HG03571 (cell line): ENCODE data around the gene TBL3.
A peak's percentile ranks its signal among the peaks of the same experiment; 100 is the strongest.
"Not testable (repeated sequence)": the region's sequence is repeated elsewhere in the genome, so short reads cannot be mapped to it uniquely, and the experiment has no call there.

Experiments used
- ATAC-seq: cut with Tn5 transposase; IDR thresholded peaks from one replicate; pipeline ENCODE4 v1.9.1; 2021; ENCODE audit not compliant: unreplicated experiment

Gene TBL3

GRCh38 chr16:1971796-1972489 is at the start of gene TBL3:
TSS of gene TBL3 (plus strand) at chr16:1972053. CDS start at chr16:1972165, 112 bp downstream.
- peak; percentile 58 for ATAC-seq

- ATAC-seq, result no peak
Observed at GRCh38 chr16:1922357-1922756, 49.5 kb upstream of the TBL3 start.

- no peak for ATAC-seq
Observed at GRCh38 chr16:1923299-1924034, 48.4 kb upstream of the TBL3 start.

GRCh38 chr16:1924095-1924494 is 47.8 kb upstream of the TBL3 start:
- ATAC-seq, result no peak

GRCh38 chr16:1926271-1926670 is 45.6 kb upstream of the TBL3 start:
- no peak for ATAC-seq

GRCh38 chr16:1929105-1929504 is 42.7 kb upstream of the TBL3 start:
- no peak for ATAC-seq

- ATAC-seq, result peak; percentile 77
Observed at GRCh38 chr16:1929578-1930337, 42.1 kb upstream of the TBL3 start.

GRCh38 chr16:1930338-1930720 is 41.5 kb upstream of the TBL3 start:
- ATAC-seq, result no peak

- ATAC-seq, result no peak
Observed at GRCh38 chr16:1932050-1933028, 39.5 kb upstream of the TBL3 start.

- no peak for ATAC-seq
Observed at GRCh38 chr16:1933097-1933661, 38.7 kb upstream of the TBL3 start.

GRCh38 chr16:1936945-1937479 is 34.8 kb upstream of the TBL3 start:
- no peak for ATAC-seq

- ATAC-seq, result no peak
Observed at GRCh38 chr16:1938316-1938715, 33.5 kb upstream of the TBL3 start.

- no peak for ATAC-seq
Observed at GRCh38 chr16:1938910-1939309, 32.9 kb upstream of the TBL3 start.

GRCh38 chr16:1939833-1940232 is 32.0 kb upstream of the TBL3 start:
- ATAC-seq, result not testable (repeated sequence)

GRCh38 chr16:1940273-1941161 is 31.3 kb upstream of the TBL3 start:
- no peak for ATAC-seq

- no peak for ATAC-seq
Observed at GRCh38 chr16:1941162-1942046, 30.4 kb upstream of the TBL3 start.

- no peak for ATAC-seq
Observed at GRCh38 chr16:1942047-1942809, 29.6 kb upstream of the TBL3 start.
